DMS153 treated with DMSO at 0.1 percent for 48 hours (cell line): ENCODE results near the gene AP2M1.
A peak's percentile ranks its signal among the peaks of the same experiment; 100 is the strongest.

Source experiments
- DNase-seq: peaks from one replicate; lab custom pipeline; 2025; ENCODE audit not compliant: unreplicated experiment; lab: John Stamatoyannopoulos, UW

Gene AP2M1

GRCh38 chr3:184223946-184224345, 49.3 kb downstream of the AP2M1 start:
- no peak for DNase-seq

GRCh38 chr3:184227481-184227935, 52.9 kb downstream of the AP2M1 start:
- no peak for DNase-seq

- no peak for DNase-seq
These were observed 53.9 kb downstream of the AP2M1 start for GRCh38 chr3:184228376-184229137.

GRCh38 chr3:184229394-184230080, 54.9 kb downstream of the AP2M1 start, which contains the start of gene VWA5B2:
Gene VWA5B2, plus strand, starts transcription at chr3:184229585. Its CDS starts 944 bp downstream, at chr3:184230529.
- peak; percentile 24 for DNase-seq

GRCh38 chr3:184230081-184230602, 55.5 kb downstream of the AP2M1 start:
- no peak for DNase-seq

- peak; percentile 40 for DNase-seq
These were observed 56.2 kb downstream of the AP2M1 start for GRCh38 chr3:184230603-184231528.

GRCh38 chr3:184231671-184232070, 57.0 kb downstream of the AP2M1 start:
- no peak for DNase-seq

- DNase-seq = no peak
These were observed 58.6 kb downstream of the AP2M1 start for GRCh38 chr3:184233127-184233843.
